Stimulated activated CD4-positive, alpha-beta T cell treated with anti-CD3 and anti-CD28 coated beads, Interleukin-12 subunit alpha, Interleukin-12 subunit beta, amount 100 ng/mL, for 48 hours (primary cell): Measurements from ENCODE around the gene ABLIM3.
"Not testable (repeated sequence)": the region's sequence is repeated elsewhere in the genome, so short reads cannot be mapped to it uniquely, and the experiment has no call there.

Experiments used
- DNase-seq, 3 donors: peaks; one replicate each; pipeline ENCODE4 v3.0.0-alpha.2; 2020; ENCODE audit warnings: low read depth in 2 of 3, low spot score in 1 of 3

ABLIM3 gene

GRCh38 chr5:149256451-149256850 is 115.2 kb downstream of the ABLIM3 start:
- DNase-seq = no peak

- DNase-seq = no peak
These were observed 115.8 kb downstream of the ABLIM3 start for GRCh38 chr5:149257131-149257530.

DNA sequence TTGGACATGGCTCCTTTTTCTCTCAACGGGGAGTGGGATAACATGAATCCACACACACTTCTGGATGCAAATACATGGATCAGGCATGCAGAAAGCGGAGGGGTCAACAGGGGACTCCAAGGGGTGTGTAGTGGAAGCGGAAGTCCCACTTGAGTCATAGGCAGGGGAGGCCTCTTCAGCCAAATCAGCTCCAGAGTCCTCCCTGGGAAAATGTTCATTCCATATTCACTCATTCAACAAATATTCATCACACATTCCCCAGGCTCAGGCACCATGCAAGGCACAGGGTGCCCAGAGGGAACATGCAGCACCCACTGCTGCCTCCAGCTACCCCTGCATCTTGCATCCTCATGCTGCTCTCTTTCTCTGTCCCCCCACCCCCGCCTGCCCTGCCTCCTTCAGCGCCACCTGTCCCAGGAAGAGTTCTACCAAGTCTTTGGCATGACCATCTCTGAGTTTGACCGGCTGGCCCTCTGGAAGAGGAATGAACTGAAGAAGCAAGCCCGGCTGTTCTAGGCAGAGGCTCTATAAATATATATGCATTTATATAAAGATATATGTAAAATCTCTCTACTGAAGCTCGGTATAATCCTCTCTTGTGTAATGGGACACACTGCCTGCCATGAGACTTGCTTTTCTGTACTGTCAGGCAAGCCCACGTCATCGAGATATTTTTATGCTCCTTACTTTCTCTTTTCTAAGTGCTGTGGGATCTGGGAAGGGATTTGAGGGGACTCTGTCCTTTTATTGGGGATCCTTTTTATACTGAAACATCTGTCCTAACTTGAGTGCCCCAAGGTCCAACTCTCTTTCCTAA is 116.8 kb downstream of the ABLIM3 start:
- DNase-seq = no peak

GRCh38 chr5:149260761-149261160 is 119.5 kb downstream of the ABLIM3 start:
- DNase-seq = no peak

- no peak for DNase-seq
These were observed 120.0 kb downstream of the ABLIM3 start for GRCh38 chr5:149261246-149261645.

DNA sequence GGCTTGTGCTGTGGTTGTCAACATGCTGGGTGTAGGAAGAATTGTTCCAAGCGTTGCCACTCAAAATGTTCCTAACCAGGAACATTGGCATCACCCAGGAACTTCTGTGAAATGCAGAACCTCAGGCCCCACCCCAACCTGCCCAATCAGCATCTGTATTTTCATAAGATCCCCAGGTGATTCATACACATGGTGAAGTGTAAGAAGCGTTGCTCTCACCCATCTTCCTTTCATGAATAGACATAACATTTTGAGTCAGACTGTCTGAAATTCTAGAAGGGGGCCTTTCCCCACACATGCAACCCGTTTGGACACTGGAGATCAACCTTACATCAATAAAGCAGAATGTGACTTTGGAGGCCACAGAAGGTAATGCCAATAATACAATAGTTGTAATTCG is 121.0 kb downstream of the ABLIM3 start:
- DNase-seq = no peak

GRCh38 chr5:149264439-149265067 is 123.3 kb downstream of the ABLIM3 start:
- DNase-seq = no peak

DNA sequence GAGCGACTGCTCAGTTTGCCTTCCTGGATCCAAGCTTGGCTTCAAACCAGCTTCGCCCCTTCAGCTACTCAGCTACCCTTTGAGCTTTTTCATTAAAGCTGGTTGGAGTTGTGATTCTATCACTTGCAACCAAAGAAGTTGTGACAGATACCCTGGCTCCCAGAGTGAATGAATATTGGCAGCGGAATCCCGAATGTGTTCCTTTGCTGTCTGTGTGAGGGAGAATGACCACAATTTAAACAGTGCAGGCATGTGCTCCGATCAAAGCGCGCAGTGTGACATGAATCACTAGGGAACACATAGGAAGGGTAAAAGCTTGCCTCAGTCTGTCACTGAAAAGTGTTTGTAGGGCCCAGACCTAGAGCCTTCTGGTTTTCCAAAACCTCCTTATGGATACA is 123.8 kb downstream of the ABLIM3 start:
- DNase-seq = no peak

- DNase-seq = no peak
These were observed 124.3 kb downstream of the ABLIM3 start for GRCh38 chr5:149265597-149265996.

- no peak for DNase-seq
These were observed 126.1 kb downstream of the ABLIM3 start for GRCh38 chr5:149267241-149267973.

DNA sequence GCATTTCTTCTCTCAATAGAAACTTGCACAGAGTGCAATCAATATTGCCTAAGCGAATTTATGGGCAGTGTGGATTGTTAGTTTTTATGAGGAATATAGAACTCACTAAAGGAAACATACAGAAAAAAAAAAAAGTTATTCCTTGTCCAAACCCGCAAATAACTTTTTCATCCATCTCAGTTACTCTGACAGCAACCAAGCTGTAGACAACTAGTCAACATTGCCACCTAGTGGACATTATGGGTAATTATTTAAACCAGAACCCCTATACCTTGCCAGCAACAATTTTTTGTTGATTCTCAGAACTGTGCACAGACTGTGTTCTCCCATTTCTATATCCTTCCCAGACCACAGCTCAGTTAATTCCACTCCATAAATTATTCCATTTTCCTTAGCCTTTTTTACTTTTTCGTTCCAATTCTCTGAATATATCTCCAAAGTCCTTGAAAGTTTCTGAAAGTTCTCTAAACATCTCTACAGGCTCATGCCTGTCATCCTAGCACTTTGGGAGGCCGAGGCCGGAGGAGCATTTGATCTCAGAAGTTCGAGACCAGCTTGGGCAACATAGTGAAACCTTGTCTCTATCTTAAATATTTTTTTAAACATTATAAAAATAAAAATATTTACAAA is 127.8 kb downstream of the ABLIM3 start:
- DNase-seq = no peak

GRCh38 chr5:149271195-149271715 is 130.0 kb downstream of the ABLIM3 start:
- no peak for DNase-seq

DNA sequence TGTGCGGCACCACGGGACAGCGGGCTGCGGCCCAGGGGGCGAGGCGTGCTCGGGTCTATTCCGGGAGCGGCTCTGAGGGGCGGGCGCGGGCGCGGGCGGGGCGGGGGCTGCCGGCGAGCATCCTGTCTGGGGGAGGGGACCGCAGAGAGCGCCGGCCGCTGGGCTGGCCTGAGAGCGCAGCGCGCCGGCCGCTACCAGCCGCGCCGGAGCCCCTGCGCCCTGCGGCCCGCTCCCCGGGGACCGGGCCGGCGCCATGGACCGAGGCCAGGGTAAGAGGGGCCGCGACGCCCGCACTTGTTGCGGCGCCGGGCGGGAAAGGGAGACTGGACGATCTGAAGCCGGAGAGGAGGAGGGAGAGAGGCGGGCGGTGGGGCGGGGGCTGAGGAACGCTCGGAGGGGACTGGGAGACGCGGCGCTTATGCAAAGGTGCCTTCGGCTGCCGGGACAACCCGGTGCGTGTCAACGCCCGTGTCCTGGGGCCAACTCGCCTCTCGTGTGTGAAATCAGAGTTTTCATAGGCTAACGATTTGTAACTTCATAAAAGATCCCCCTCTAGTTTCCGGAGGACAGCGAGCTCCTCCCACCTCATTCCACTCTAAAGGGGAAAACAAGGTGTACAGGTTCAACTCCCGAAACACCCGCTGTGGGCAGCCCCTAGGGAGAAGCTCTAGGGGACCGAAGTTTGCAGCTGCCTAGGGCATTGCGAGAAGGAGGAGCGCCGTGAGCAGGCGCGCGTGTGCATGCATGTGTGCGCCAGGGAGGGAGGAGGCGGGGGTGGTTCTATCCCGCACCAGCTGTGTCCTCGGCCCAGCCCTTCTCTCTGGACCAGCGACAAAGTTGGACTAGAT is 130.6 kb downstream of the ABLIM3 start, which contains the start of gene AFAP1L1:
Gene AFAP1L1 (plus strand): TSS at position 144 of the 848 bp plus-strand sequence. CDS start 110 bp downstream, at position 254.
- DNase-seq = no peak

- not testable (repeated sequence) for DNase-seq
These were observed 131.5 kb downstream of the ABLIM3 start for GRCh38 chr5:149272781-149273180.

DNA sequence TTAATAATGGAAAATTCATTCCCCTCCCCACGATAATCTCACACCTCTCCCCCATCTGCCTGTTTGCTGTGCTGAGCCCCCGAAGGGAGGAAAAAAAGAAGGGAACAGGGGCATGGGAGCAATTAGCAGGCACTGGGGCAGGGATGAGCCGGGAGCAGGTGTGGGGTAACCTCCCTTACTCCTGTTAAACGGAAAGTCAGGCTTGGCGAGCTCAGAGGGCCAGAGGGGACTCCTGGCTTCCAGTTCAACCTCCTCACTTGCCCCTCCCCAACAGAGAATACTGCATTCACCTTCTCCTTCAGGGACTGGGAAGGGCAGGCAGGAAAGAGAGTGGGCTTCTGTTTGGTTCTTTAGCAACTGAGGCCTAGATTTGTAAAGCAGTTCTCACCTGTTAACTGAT is 131.9 kb downstream of the ABLIM3 start:
- no peak for DNase-seq

GRCh38 chr5:149273950-149274349 is 132.7 kb downstream of the ABLIM3 start:
- no peak for DNase-seq

- DNase-seq = no peak
These were observed 133.6 kb downstream of the ABLIM3 start for GRCh38 chr5:149274939-149275338.

GRCh38 chr5:149277801-149278200 is 136.5 kb downstream of the ABLIM3 start:
- no peak for DNase-seq

DNA sequence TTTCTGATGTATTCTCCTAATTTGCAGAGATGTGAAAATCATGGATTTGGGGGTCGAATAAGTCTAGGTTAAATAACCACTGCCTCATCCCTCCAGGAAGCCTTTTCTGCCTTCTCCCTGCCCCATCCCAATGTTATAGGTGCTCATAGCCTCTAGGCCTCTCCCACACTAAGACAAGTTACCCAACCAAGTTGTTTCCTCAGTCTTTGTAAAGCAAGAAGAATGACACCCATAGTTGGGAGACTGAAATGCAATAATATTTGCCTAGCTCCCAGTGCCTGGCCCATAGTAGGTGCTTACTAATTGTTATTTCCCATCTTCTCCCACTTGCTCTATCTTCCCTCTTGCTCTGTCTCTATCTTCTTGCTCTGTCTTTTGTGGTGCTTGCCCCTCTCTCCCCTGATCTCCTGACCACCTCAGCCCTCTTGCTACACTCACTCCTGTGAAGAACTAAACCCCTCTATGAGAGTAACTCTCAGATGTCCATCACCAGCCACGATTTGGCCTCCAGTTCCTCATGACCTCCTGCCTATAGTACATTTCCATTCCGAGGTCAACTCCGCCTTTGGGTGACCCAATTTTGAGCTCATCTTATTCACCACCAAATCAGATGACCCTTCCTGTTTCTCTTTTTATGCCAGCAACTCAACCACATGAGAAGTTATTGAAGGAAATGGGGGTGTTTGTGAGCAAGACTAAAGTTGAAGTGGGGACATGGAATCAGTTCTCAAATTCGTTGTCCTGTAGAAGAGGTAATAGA is 137.3 kb downstream of the ABLIM3 start:
- no peak for DNase-seq

DNA sequence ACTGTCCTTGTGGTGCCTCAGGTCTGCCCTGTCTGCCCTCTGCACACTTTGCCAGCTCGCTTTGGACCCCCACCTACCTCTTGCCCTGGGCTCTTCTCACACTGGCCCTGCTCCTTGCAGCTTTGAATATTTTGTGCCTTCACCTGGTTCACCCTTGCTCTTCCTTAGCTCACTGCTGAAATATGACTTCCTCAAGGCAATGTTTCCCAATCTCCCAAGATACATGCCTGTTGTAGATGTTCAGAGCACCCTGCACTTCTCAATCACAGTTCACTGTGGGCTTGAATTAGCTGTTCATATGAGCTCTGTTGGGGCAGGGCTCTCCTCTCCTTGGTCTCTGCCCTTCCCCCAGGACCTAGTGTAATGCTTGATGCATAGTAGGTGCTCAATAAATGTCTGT is 138.4 kb downstream of the ABLIM3 start:
- no peak for DNase-seq
